Loucy (cell line): ENCODE results near the gene PDE8A.
"Not testable (repeated sequence)": the region's sequence is repeated elsewhere in the genome, so short reads cannot be mapped to it uniquely, and the experiment has no call there.

Experiments
- EZH2phosphoT487 ChIP-seq: fragments of 200-600 bp; IDR thresholded peaks from 2 replicates; pipeline ENCODE4 v1.6.1; 2018; ENCODE audit warnings: antibody characterized with exemption, mild to moderate bottlenecking, moderate library complexity, borderline replicate concordance
- TF ChIP-seq, protein P1 (sequence below): fragments of 200-600 bp; sonication (generic); conservative IDR thresholded peaks from 2 replicates; pipeline ENCODE4 v1.5.1; 2014; ENCODE audit warnings: mild to moderate bottlenecking, antibody characterized with exemption, low read length

DNA sequence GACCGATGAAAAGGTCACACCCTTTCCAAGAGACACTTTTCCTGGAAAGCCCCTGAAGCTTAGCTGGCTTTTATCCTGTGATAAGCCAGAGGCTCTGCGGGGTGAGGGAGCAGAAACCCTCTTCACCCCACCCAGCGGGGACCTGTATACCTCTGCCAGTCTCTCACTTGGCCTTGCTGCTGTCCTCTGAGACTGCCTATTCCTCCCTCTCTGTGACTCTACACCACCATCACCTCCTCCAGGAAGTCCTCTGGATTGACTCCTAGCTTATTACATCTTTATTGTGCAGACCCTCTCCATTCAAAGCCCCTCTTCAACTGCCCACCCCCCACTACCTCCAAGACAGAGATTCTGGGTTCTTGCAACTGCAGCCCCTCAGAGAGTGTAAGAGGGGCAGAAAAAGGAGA lies 206.5 kb downstream of the PDE8A start:
- TF ChIP-seq, protein P1, sequence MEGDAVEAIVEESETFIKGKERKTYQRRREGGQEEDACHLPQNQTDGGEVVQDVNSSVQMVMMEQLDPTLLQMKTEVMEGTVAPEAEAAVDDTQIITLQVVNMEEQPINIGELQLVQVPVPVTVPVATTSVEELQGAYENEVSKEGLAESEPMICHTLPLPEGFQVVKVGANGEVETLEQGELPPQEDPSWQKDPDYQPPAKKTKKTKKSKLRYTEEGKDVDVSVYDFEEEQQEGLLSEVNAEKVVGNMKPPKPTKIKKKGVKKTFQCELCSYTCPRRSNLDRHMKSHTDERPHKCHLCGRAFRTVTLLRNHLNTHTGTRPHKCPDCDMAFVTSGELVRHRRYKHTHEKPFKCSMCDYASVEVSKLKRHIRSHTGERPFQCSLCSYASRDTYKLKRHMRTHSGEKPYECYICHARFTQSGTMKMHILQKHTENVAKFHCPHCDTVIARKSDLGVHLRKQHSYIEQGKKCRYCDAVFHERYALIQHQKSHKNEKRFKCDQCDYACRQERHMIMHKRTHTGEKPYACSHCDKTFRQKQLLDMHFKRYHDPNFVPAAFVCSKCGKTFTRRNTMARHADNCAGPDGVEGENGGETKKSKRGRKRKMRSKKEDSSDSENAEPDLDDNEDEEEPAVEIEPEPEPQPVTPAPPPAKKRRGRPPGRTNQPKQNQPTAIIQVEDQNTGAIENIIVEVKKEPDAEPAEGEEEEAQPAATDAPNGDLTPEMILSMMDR: not testable (repeated sequence)
- not testable (repeated sequence) for TF ChIP-seq EZH2phosphoT487
